HT-29 (cell line): ENCODE data around the gene ZDHHC8. TPM values are rescaled to one million over a fixed set of nuclear protein-coding genes. Genes with fewer than 3 reads are reported as not detected.

Experiments
- DNase-seq: peaks from one replicate; pipeline ENCODE4 v3.0.0-alpha.2; 2015; ENCODE audit warnings: low spot score
- total RNA-seq: library from RNA; depleted of rRNA; stranded (reverse); fragments of >200 nt; shearing (Covaris generic); gene quantifications from 2 replicates; pipeline ENCODE4 v1.2.3, GENCODE V29; 2014

Gene ZDHHC8
- total RNA-seq, 1 experiment from 2014 or later, result 62.9 TPM

DNA sequence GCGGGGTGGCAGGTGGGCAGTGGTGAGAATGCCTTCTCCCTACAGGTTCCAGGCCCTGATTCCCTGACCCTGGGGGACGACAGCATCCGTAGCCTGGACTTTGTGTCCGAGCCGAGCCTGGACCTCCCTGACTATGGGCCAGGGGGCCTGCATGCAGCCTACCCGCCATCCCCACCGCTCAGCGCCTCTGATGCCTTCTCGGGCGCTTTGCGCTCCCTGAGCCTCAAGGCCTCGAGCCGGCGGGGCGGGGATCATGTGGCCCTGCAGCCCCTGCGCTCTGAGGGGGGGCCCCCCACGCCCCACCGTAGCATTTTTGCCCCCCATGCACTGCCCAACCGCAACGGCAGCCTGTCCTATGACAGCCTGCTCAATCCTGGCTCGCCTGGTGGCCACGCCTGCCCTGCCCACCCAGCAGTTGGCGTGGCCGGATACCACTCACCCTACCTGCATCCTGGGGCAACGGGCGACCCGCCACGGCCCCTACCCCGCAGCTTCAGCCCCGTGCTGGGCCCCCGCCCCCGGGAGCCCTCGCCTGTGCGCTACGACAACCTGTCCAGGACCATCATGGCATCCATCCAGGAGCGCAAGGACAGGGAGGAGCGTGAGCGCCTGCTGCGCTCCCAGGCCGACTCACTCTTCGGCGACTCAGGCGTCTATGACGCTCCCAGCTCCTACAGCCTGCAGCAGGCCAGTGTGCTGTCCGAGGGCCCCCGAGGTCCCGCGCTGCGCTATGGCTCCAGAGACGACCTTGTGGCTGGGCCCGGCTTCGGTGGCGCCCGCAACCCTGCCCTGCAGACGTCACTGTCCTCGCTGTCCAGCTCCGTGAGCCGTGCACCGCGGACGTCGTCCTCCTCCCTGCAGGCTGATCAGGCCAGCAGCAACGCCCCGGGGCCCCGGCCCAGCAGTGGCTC, 11.4 kb downstream of the ZDHHC8 start:
- no peak for DNase-seq

DNA sequence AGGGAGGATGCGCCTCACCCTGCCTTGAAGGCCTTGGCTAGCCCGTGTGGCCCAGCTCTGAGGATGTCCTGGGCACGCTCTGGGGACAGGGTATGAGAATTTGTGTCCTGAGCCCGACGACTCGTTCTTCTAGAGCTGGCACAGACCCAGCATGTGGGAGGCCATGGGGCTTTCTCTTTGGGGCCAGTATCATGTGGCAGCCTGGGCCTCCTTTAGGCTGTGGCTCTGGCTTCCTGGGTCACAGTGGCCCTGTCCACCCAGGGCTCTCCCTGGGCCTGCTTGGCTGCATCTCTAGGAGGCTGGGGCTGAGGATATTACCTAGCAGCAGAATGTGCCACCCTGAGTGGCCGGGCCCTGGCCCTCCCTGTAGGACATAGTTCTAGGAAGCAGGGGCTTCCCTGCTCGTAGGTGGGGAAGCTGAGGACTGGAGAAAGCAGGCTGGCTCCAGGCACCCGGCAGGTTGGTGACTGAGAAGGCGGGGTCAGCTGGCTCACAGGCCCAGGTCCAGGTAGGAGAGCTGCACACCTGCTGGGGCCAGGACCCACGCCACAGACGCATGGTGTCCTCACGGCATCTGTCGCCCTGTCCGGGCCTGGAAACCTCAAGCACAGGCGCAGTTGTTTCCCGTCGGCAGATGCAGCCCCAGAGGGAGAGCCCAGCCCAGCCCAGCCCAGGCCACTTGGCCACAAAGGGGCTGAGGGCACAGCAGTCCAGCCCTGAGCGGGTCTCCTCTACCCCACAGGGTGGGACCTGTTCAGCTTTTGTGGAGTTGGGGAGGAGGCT, 12.5 kb downstream of the ZDHHC8 start:
- DNase-seq, result no peak

- no peak for DNase-seq
Observed at GRCh38 chr22:20145206-20145831, 13.7 kb downstream of the ZDHHC8 start.

DNA sequence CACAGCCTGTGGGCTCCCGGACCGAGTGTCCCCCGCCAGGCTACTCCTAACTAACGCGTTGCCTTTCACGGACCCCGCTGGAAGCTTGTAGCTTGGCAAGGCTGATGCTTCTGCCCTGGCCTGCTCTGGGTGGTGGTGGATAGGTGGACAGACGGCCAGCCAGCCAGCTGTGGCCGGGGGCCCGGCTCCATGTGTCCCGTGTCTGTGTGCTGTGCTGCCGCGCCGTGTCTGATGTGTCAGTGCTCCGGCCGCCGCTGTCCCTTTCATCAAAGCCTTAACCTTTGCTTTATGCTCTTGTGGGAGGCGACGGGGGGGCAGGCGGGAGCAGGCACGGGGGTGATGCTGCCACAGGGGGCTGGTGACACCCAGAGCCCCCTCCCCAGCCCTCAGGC, 14.2 kb downstream of the ZDHHC8 start:
- no peak for DNase-seq

GRCh38 chr22:20146777-20147176, 15.2 kb downstream of the ZDHHC8 start:
- no peak for DNase-seq

DNA sequence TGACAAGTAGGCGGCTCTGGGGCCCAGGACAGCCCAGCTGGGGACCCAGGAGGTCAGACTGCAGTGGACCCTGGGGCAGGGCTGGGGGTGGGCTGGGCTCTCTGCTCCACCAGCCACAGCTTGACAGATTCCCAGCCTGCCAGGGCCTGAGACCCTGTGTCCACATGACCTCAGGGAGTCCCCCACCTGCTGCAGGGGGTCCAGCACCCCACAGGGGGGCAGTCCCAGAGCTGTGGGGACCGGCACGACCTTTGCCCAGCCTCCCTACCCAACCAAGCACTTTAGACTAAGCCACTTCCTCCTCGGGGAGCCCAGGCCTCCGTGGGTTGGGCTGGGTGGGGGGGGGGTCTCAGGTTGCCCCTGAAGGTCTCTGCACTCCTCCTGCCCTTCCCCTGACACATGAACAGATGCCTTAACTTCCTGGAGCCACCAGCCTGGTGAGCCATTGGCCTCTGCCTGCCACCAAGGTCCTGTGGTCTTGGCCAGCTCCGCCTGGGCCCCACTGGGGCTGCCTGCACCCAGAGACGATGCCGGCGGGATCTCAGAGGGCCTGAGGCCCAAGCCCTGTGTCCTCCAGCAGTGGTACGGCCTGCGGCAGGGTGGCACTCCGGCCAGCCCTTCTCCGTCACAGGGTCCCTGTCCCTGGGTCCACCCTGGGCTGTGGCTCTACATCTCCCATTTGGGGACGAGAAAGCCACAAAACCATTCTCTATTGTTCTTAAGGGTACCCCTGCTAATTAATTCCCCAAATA, 15.8 kb downstream of the ZDHHC8 start:
- DNase-seq, result no peak

DNA sequence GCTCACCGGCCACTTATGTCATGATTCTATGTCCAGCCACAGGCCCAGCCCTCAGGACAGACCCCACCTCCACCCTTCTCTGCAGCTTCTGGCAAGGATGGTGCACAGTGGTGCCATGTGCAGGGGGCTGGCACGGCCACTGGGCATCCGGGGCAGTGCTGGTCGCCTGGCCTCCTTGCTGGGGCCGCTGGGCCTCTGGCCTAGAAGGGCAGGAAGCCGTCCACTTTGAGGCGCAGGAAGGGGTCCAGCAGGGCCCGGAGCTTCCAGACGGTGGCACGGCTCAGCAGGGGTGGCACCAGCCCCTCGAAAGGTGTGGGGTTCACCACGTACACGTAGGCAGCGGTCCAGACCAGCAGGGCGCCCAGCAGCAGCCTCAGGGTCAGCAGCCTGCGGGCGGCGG, 16.8 kb downstream of the ZDHHC8 start:
- DNase-seq, result no peak

DNA sequence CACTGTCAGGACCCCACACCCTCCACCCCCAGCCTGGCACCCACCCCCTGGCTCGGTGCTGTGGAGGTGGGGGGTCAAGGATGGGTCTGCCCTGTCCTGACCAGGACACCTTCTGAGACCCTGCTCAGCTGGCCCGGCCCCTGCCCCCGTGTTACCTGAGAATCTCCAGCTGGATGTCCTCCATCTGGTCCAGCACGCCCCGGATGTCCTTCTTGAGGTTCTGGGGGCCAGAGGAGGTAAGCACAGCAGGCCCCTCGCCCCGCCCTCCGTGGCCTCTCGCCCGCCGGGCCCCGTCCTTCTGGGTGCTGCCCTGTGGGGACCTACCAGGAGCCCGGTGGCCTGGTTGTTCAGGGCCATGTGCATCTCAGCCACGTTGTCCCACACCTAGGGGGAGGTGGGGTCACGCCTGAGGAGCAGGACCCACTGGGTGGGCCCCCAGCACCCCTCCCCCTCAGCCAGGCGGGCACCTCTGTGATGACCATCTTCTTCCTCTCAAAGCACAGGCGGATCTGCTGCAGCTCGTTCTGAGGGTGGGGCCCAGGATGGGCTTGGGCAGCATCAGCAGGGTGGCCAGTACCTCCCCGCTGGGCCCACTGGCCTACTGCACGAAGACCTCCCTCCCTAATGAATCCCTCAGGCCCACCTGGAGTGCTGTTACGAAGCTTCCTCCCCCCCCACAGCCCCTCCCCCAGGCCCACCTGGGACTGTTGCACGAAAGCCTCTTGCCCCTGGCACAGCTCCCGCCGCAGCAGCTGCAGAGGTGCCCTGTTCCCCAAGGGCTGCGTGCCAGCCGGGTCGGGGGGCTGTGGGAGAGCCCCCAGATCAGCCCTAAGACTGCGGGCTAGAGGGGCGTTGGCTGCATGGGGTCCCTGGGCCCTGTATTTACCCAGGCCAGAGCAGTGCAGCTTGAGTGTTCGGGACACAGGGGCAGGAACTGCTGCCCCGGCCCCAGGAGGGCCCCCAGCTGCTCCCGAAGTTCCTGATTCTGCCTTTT, 17.9 kb downstream of the ZDHHC8 start:
- DNase-seq, result no peak

DNA sequence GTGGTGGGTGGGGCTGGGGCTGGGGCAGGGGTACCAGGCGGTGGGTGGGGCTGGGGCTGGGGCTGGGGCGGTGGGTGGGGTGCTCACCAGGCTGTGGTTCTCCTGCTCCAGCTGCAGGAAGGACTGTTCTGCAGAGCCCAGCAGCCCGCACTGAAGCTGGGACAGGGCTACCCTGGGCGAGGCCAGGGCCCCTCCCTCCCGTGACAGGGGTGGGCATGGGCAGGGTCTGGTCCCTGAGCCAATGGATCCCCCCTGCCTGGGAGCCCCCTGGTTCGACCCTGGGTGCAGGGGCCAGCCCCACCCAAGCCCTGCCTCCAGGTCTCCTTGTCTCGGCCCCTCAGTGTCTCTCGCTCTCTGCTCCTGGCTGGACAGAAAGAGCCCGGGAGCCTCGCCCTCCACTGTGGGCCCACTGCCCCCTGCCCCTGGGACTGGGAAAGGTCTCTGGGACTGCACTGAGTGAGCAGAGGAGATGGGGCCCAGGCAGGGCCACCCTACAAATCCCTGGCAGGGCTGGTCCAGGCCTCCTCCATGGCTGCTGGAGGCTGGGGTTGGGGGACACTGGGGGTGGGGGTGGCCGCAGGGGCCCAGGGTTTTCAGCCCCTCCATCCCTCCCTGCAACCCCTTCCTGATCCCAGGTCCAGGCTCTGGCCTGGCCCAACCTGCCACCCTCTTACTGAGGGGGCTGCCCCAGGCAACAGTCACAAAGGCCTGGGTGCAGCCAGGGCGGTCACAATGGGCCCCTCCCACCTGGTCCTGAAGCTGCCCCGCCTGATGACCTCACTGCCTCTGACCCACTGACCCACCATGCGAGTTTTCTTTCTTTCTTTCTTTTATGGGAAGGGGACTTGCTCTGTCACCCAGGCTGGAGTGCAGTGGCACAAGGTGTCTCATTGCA, 19.0 kb downstream of the ZDHHC8 start, which contains the start of gene CCDC188:
Gene CCDC188, minus strand, starts transcription at position 675 of the 895 bp plus-strand sequence. Its CDS starts 69 bp downstream, at position 606.
- DNase-seq, result no peak

DNA sequence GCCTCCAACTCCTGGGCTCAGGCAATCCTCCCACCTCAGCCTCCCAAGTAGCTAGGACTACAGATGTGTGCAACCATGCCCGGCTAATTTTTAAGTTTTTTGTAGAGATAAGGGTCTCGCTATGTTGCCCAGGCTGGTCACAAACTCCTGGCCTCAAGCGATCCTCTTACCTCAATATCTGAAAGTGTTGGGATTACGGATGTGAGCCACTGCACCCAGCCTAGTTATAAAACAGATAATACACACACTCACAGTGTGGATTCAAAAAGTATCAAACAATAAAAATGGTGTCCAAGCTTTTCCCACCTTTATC, 19.6 kb downstream of the ZDHHC8 start:
- DNase-seq, result no peak

DNA sequence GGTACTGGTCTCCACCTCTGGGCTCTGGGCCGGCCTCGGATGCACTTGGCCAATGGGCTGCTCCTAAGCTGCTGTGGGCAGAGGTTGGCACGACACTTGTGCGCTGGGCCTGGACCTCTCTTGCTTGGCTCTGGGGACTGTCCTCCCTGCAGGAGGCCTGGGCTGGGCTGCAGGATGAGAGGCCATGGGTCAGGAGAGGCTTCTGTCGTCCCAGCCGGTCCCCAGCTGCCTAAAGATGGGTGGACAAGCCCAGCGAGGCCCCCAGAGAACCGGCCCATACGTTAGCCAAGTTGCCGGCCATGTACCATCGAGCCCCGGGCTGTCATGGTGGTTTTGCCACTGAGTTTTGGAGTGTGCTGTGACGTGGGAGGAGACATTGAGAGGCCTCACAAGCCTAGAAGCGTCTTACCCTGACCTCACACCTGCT, 20.9 kb downstream of the ZDHHC8 start:
- DNase-seq, result no peak

- DNase-seq, result no peak
Observed at GRCh38 chr22:20153945-20154344, 22.3 kb downstream of the ZDHHC8 start.

- peak; percentile 56 for DNase-seq
Observed at GRCh38 chr22:20154602-20155187, 23.1 kb downstream of the ZDHHC8 start.

GRCh38 chr22:20155330-20156041, 23.9 kb downstream of the ZDHHC8 start:
- DNase-seq, result peak; percentile 85

- no peak for DNase-seq
Observed at GRCh38 chr22:20156042-20156389, 24.4 kb downstream of the ZDHHC8 start.

GRCh38 chr22:20156611-20157429, 25.2 kb downstream of the ZDHHC8 start:
- peak; percentile 97 for DNase-seq

DNA sequence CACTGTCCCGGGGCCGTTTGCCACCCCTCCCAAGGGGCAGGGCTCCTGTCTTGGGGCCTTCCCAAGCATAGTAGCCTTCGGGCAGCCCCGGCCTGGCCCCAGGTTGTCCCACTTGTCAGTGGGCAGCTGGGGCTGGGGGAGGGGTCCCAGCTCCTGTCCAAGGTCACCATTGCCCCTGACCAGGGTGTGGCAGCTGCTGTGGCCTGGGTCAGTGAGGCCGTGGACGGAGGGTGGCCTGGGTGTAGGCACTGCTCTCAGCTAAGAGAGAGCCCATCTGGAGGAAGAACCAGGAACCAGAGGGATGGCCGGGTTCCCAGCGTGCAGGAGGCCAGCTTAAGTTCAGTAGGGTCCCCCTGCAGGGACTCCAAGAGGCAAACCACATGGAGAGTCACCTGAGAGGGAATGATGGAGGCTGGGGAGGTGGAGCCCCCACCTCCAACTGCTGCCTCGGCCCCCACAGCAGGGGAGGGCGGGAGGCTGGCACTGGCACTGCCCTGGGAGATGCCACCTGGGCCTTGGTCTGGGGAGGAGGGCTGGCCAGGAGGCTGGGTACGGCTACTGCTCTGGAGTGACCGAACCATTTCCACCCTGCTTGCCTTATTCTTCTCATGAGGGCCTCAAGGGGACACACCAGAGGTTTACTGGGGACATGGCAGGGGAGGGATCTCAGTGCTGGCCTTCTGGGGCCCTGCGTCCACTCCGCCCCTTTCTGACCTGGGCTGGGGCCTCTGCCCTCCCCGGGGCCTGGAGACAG, 26.0 kb downstream of the ZDHHC8 start:
- no peak for DNase-seq
